Central memory CD4-positive, alpha-beta T cell (primary cell): Measurements from ENCODE around the gene PLCD1.

Experiments used
- DNase-seq: peaks from one replicate; pipeline ENCODE4 v3.0.0; 2022

PLCD1 gene

GRCh38 chr3:38016847-38017444 lies 12.5 kb downstream of the PLCD1 start:
- no peak for DNase-seq

- DNase-seq = no peak
Observed at GRCh38 chr3:38016410-38016809, 13.0 kb downstream of the PLCD1 start.

- DNase-seq = no peak
Observed at GRCh38 chr3:38015984-38016383, 13.5 kb downstream of the PLCD1 start.

DNA sequence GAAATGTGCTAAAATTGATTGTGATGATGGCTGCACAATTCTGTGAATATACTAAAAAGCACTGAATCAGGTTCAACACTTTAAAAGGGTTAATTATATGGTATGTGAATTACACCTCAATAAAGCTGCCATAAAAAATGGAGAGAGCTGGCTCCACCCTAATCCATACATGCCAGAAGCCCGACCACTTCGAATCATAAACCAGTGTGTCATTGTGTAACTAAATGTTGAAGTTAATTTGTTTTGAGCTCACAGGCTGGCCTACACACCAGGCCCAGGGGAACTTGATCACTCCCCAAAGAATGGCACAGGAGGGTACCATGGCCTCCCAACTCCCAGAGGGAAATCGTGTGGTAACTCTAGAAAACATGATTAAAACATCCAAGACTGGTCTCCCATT lies 14.0 kb downstream of the PLCD1 start:
- no peak for DNase-seq

DNA sequence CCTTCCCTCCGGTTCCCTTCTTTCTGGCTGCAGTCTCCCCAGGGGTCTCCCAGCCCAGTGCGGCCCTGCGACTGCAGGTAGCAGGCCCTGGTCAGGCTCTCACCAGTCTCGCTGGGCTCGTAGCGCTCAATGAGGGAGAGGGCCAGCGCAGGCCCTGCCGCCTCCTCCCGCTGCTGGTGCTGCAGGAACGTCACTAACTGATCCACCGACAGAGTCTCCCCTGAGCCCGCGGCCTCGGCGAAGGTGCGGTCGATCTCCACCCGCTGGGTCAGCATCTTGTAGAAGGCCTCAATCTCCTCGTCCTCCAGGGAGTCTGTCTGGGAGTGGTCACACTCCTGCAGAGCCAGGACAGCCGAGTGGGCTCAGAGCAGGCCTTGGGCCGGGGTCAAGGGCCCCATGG lies 18.3 kb downstream of the PLCD1 start:
- no peak for DNase-seq

GRCh38 chr3:38009807-38010591 lies 19.4 kb downstream of the PLCD1 start:
- no peak for DNase-seq

DNA sequence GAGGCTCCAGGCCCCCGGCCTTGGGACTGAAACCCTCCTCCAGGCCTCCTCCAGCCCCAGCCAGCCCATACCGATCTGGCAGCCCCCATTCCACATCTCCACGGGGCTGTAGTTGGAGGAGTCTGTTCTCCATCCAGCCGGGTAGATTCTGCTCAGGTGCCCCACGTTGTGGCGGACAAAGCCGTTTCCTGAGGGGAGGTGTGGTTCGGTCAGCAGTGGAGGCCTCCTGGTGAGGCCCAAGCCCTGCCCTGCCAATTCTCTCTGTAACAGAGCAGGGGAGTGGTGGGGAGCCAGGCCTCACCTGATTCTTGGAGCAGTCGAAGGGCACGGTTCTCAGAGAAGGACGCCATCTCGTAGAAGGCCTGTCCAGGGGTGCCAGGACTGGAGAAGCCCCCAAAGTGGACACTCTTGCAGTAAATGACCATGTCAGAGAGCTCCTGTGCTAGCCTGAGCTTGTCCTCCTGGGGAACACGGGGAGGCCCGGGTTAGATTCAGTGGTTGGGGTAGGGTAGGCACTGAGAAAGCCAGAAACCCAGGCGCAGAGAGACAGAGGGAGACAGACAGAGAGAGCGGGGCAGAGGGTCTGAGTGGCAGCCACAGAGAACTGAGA lies 20.4 kb downstream of the PLCD1 start:
- no peak for DNase-seq

DNA sequence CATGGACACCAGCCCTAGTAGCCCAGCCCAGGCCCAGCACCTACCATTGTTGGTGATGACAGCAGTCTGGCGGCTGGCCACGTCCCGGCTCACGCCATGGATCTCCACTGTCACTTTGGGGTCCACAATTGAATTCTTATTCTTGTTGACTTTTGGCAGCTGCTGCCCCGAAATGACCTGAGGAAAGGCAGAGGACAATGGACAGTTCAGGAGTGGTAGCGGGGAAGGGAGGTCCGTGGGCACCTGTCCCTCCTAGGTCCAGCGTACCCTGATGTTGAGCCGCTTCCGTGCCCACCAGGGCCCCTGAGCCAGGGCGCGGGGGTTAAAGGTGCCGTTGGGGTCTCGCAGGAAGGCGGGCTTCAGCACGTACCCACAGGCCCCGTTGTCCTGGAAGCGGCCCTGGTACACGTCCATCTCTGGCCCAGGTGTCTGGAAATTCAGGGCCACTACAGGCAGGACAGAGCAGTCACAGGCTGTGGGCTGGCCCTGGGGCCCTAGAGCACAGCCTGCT lies 21.2 kb downstream of the PLCD1 start:
- DNase-seq = no peak

- DNase-seq = no peak
Observed at GRCh38 chr3:38007754-38008090, 21.7 kb downstream of the PLCD1 start.

DNA sequence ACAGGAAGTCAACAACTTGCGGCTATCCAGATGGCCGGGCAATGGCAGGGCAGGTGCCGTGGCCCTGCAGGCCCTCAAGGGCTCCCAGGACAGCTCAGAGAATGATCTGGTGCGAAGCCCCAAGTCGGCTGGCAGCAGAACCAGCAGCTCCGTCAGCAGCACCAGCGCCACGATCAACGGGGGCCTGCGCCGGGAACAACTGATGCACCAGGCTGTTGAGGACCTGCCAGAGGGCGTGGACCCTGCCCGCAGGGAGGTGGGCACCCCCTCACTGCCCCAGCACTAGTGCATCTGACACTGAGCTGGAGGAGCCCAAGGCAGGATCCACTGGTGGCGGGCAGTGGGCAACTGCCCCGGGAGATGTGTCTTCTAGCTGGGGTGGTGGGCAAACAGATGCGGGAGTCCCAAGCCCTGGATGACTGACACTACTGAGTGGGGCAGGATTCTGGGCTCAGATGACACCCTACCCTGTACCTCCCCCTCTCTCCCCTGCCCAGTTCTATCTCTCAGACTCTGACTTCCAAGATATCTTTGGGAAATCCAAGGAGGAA lies 22.9 kb downstream of the PLCD1 start:
- no peak for DNase-seq

DNA sequence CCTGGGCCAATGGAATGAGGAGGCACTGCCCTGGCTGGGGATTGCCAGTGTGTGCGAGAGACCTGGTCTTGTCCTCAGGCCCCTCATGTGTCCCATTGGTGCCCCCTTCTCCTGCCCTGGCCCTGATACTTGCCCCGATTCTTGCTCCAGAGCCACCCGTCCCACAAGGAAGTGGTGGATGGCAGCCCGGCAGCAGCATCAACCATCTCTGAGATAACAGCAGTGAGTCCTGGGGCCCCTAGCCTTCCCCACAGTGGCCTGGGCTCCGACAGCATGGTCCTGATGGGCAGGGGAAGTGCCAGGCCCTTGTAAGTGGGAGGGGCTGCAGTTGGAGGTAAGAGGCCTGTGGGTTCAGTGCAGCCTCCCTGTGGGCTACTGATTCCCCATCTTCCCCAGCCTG lies 23.4 kb downstream of the PLCD1 start:
- no peak for DNase-seq

GRCh38 chr3:38005076-38006020 lies 24.1 kb downstream of the PLCD1 start:
- DNase-seq = no peak

- DNase-seq = peak; percentile 40
Observed at GRCh38 chr3:38004415-38005075, 24.9 kb downstream of the PLCD1 start.

DNA sequence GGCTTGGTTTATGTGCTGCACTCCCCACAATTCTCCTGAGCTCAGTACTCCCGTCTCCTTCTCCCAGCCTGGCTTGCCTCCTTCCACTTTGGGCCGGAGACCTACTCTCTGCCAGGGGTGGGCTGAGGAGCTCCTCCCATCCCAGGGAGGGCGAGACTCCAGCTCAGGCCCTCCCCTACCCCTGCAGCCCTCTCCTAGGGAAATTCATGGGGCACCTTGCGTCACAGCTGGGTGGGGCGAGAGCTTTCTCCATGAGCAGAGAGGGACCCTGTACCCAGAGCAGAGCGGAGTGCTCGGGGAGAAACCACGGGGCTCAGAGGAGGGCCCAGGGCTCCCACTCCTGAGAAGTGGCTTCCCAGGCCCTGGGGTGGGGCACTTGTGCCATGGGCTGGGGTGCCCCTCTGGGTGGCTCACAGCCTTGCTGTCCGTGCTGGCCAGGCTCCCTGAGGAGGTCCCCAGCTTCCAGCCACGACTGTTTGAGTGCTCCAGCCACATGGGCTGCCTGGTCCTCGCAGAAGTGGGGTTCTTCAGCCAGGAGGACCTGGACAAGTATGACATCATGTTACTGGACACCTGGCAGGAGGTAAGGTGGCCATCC lies 25.5 kb downstream of the PLCD1 start:
- DNase-seq = no peak

GRCh38 chr3:38003371-38003816 lies 26.0 kb downstream of the PLCD1 start:
- DNase-seq = peak; percentile 48

DNA sequence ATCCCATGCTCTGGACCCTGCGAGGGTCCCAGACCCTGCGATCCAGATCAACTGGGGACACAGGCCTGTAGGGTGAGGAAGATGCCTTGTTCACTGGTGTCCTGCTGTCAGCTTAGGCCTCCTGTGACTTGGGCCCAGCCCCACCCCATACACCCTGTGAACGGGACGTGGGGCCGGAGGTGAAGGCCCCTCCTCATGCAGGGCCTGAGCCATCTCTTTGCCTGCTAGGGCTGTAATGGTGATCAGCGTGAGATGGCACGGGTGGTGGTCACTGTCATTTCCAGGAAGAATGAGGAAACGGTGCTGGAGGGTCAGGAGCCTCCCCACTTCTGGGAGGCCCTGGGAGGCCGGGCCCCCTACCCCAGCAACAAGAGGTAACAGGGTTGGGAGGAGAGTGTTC lies 26.5 kb downstream of the PLCD1 start:
- DNase-seq = no peak

DNA sequence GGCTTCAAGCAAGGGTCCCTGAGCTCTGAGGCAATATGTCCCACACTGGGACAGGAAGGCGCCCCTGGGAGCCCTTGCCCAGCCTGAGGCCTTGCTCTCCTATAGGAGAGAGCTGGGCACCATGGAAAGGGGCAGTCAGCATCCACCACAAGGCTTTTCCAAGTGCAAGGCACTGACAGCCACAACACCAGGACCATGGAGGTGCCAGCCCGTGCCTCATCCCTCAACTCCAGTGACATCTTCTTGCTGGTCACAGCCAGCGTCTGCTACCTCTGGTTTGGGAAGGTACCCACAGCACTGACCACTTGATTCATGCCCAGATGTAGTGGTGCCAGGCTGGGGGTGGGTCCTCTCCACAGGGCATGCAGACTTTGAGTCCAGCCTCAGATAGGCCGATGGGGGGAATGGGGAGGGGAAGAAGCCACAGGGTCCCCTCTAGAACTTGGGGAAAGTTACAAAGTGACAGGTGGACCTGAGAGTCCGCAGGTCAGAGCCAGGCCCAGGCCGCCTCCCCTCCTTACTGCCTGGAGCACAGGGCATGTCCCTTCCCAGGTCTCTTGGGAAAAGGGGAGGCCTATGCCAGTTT lies 27.1 kb downstream of the PLCD1 start:
- no peak for DNase-seq

- DNase-seq = no peak
Observed at GRCh38 chr3:38001456-38002081, 27.9 kb downstream of the PLCD1 start.

- DNase-seq = no peak
Observed at GRCh38 chr3:38000965-38001455, 28.4 kb downstream of the PLCD1 start.

- DNase-seq = no peak
Observed at GRCh38 chr3:38000242-38000916, 29.1 kb downstream of the PLCD1 start.
